Parathyroid adenoma (tissue), 2 donors: ENCODE data around the gene SLC30A10.

ENCODE experiments used
- H2AFZ ChIP-seq: fragments of 300-600 bp; sonication (generic); one replicate; pipeline ENCODE4 v1.7.0; 2017; ENCODE audit warnings: antibody characterized with exemption, mild to moderate bottlenecking
- H3K27ac ChIP-seq: fragments of 300-600 bp; sonication (generic); one replicate; pipeline ENCODE4 v1.7.0; 2017
- H3K27me3 ChIP-seq: fragments of 300-600 bp; sonication (generic); one replicate; pipeline ENCODE4 v1.7.0; 2017; ENCODE audit warnings: low read length; ENCODE audit not compliant: control insufficient read depth, insufficient read depth
- H3K36me3 ChIP-seq: fragments of 300-600 bp; sonication (generic); one replicate; pipeline ENCODE4 v1.7.0; 2017; ENCODE audit warnings: low read length; ENCODE audit not compliant: control insufficient read depth, insufficient read depth
- H3K4me1 ChIP-seq: fragments of 300-600 bp; sonication (generic); one replicate; pipeline ENCODE4 v1.7.0; 2017; ENCODE audit warnings: control low read depth
- H3K4me2 ChIP-seq: fragments of 300-600 bp; sonication (generic); one replicate; pipeline ENCODE4 v1.7.0; 2017; ENCODE audit warnings: low read length
- H3K4me3 ChIP-seq: fragments of 300-600 bp; sonication (generic); one replicate; pipeline ENCODE4 v1.7.0; 2017; ENCODE audit warnings: low read depth, low read length
- H3K79me2 ChIP-seq: fragments of 300-600 bp; sonication (generic); one replicate; pipeline ENCODE4 v1.7.0; 2017; ENCODE audit warnings: control low read depth
- H3K9ac ChIP-seq: fragments of 300-600 bp; sonication (generic); one replicate; pipeline ENCODE4 v1.7.0; 2017; ENCODE audit warnings: mild to moderate bottlenecking
- H3K9me3 ChIP-seq: fragments of 300-600 bp; sonication (generic); one replicate; pipeline ENCODE4 v1.7.0; 2017; ENCODE audit warnings: low read length; ENCODE audit not compliant: control insufficient read depth
- CTCF ChIP-seq: fragments of 300-600 bp; sonication (generic); IDR thresholded peaks from one replicate; pipeline ENCODE4 v1.7.0; 2017; ENCODE audit warnings: antibody characterized with exemption, mild to moderate bottlenecking
- donor health status: primary hyperparathyroidism.

Gene SLC30A10

GRCh38 chr1:219965285-219966070, 37.1 kb upstream of the SLC30A10 start:
- no peak overlapping the region for H3K9ac ChIP-seq

GRCh38 chr1:219963432-219963831, 35.1 kb upstream of the SLC30A10 start:
- no peak overlapping the region for H3K27ac ChIP-seq
- no peaks in the 10 kb centered on the region for H3K9me3 ChIP-seq
- H3K4me3 ChIP-seq, result no peak overlapping the region

More at GRCh38 chr1:219965285-219966070, 37.1 kb upstream of the SLC30A10 start:
- H3K4me2 ChIP-seq, result no peak overlapping the region
- no peak for TF ChIP-seq CTCF
- H3K36me3 ChIP-seq, result no peaks in the 10 kb centered on the region
- no peak overlapping the region for H3K4me3 ChIP-seq
- no peak overlapping the region for H3K27ac ChIP-seq
- H3K27me3 ChIP-seq, result no peaks in the 10 kb centered on the region
- H2AFZ ChIP-seq, result no peak overlapping the region
- no peaks in the 10 kb centered on the region for H3K4me1 ChIP-seq
- no peaks in the 10 kb centered on the region for H3K79me2 ChIP-seq
- no peaks in the 10 kb centered on the region for H3K9me3 ChIP-seq

GRCh38 chr1:219961684-219962083, 33.3 kb upstream of the SLC30A10 start:
- no peak for TF ChIP-seq CTCF
- Histone ChIP-seq H3K4me3 (no peak overlapping the region), H3K9me3 (no peaks in the 10 kb centered on the region), H3K36me3 (no peaks in the 10 kb centered on the region), H3K9ac (no peak overlapping the region), H3K27me3 (no peaks in the 10 kb centered on the region), H3K4me1 (no peaks in the 10 kb centered on the region), H2AFZ (no peak overlapping the region), H3K79me2 (no peaks in the 10 kb centered on the region), H3K4me2 (no peak overlapping the region), H3K27ac (no peak overlapping the region)

More at GRCh38 chr1:219963432-219963831, 35.1 kb upstream of the SLC30A10 start:
- Histone ChIP-seq H2AFZ (no peak overlapping the region), H3K27me3 (no peaks in the 10 kb centered on the region), H3K9ac (no peak overlapping the region), H3K36me3 (no peaks in the 10 kb centered on the region), H3K79me2 (no peaks in the 10 kb centered on the region), H3K4me1 (no peaks in the 10 kb centered on the region), H3K4me2 (no peak overlapping the region)
- no peak for TF ChIP-seq CTCF

GRCh38 chr1:219959540-219960203, 31.3 kb upstream of the SLC30A10 start:
- no peak overlapping the region for H3K27ac ChIP-seq
- TF ChIP-seq CTCF, result no peak

More at GRCh38 chr1:219959540-219960203, 31.3 kb upstream of the SLC30A10 start:
- Histone ChIP-seq H3K4me2 (no peak overlapping the region), H3K36me3 (no peaks in the 10 kb centered on the region), H2AFZ (no peak overlapping the region), H3K4me1 (no peaks in the 10 kb centered on the region), H3K4me3 (no peak overlapping the region), H3K79me2 (no peaks in the 10 kb centered on the region), H3K27me3 (no peaks in the 10 kb centered on the region), H3K9ac (no peak overlapping the region), H3K9me3 (no peaks in the 10 kb centered on the region)
